ENCODE data around the gene SUGCT.

DNA sequence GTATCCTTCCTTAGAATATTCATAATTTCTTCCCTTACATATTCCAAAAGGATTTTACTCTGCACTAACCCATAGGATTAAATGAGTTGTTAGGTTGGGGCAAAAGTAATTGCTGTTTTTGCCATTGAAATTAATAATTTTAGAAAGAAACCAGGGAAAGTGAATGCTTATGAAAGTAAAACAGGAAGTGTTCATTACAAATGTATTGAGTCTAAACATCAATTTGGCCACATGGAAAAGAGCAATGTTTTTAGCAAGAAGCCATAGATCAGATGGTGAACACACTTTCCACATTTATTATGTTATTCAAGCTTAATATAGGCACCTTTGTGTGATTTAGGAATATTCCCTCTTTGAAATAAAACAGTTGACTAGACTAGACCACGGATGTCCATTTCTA lies 102.9 kb downstream of the SUGCT start:
- TF ChIP-seq POLR2AphosphoS5 (IDR thresholded peaks at IDR 0.05; ENCODE audit: low read depth, low read length) (no peak), TAF1 (IDR thresholded peaks at IDR 0.05; ENCODE audit: borderline replicate concordance, insufficient read depth, low read length) (no peak)
- TF ChIP-seq, protein P1, sequence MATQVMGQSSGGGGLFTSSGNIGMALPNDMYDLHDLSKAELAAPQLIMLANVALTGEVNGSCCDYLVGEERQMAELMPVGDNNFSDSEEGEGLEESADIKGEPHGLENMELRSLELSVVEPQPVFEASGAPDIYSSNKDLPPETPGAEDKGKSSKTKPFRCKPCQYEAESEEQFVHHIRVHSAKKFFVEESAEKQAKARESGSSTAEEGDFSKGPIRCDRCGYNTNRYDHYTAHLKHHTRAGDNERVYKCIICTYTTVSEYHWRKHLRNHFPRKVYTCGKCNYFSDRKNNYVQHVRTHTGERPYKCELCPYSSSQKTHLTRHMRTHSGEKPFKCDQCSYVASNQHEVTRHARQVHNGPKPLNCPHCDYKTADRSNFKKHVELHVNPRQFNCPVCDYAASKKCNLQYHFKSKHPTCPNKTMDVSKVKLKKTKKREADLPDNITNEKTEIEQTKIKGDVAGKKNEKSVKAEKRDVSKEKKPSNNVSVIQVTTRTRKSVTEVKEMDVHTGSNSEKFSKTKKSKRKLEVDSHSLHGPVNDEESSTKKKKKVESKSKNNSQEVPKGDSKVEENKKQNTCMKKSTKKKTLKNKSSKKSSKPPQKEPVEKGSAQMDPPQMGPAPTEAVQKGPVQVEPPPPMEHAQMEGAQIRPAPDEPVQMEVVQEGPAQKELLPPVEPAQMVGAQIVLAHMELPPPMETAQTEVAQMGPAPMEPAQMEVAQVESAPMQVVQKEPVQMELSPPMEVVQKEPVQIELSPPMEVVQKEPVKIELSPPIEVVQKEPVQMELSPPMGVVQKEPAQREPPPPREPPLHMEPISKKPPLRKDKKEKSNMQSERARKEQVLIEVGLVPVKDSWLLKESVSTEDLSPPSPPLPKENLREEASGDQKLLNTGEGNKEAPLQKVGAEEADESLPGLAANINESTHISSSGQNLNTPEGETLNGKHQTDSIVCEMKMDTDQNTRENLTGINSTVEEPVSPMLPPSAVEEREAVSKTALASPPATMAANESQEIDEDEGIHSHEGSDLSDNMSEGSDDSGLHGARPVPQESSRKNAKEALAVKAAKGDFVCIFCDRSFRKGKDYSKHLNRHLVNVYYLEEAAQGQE (IDR thresholded peaks at IDR 0.05; ENCODE audit: insufficient read depth in 1 of 2, low read depth in 2 of 2, low read length in 2 of 2): no peak
